HepG2 (cell line): ENCODE measurements around the gene B3GAT3. TPM values are rescaled to one million over a fixed set of nuclear protein-coding genes. Genes with fewer than 3 reads are reported as not detected.

ENCODE experiments used
- ARHGAP35 ChIP-seq: sonication (generic); formaldehyde crosslinking; IDR thresholded peaks from 2 replicates; pipeline ENCODE4 v1.9.0; 2022; ENCODE audit warnings: mild to moderate bottlenecking, inconsistent platforms, moderate library complexity, missing genetic modification reagents, borderline replicate concordance
- BRD4 ChIP-seq: sonication (generic); formaldehyde crosslinking; IDR thresholded peaks from 2 replicates; pipeline ENCODE4 v1.4.0; 2020; ENCODE audit warnings: missing genetic modification reagents
- ESRRA ChIP-seq: sonication (generic); formaldehyde crosslinking; IDR thresholded peaks from 2 replicates; pipeline ENCODE4 v1.5.1; 2020; ENCODE audit warnings: mild to moderate bottlenecking, low read depth, missing genetic modification reagents
- FOXA3 ChIP-seq: IDR thresholded peaks from 2 replicates; pipeline ENCODE4 v1.6.1; 2016; ENCODE audit warnings: missing genetic modification reagents, missing compliant biosample characterization
- MIXL1 ChIP-seq: IDR thresholded peaks from 2 replicates; pipeline ENCODE4 v1.6.1; 2016
- MTF1 ChIP-seq: sonication (generic); formaldehyde crosslinking; IDR thresholded peaks from 2 replicates; pipeline ENCODE4 v1.5.0; 2020; ENCODE audit warnings: missing genetic modification reagents
- NAIF1 ChIP-seq: sonication (generic); formaldehyde crosslinking; IDR thresholded peaks from 2 replicates; pipeline ENCODE4 v1.5.0; 2020; ENCODE audit warnings: mild to moderate bottlenecking, missing genetic modification reagents, borderline replicate concordance
- NCOA1 ChIP-seq: sonication (generic); formaldehyde crosslinking; IDR thresholded peaks from 2 replicates; pipeline ENCODE4 v1.9.0; 2021; ENCODE audit warnings: missing genetic modification reagents
- NCOA2 ChIP-seq: sonication (generic); formaldehyde crosslinking; IDR thresholded peaks from 2 replicates; pipeline ENCODE4 v1.8.0; 2022; ENCODE audit warnings: inconsistent platforms
- RAD21 ChIP-seq: fragments of 450-650 bp; formaldehyde crosslinking; IDR thresholded peaks from 2 replicates; pipeline ENCODE4 v1.5.0; 2020; ENCODE audit warnings: mild to moderate bottlenecking
- ZBTB49 ChIP-seq: sonication (generic); formaldehyde crosslinking; IDR thresholded peaks from 2 replicates; pipeline ENCODE4 v1.4.0; 2020; ENCODE audit warnings: missing genetic modification reagents, borderline replicate concordance
- ZNF234 ChIP-seq: sonication (generic); formaldehyde crosslinking; conservative IDR thresholded peaks from 2 replicates; pipeline ENCODE4 v1.5.1; 2020; ENCODE audit warnings: mild to moderate bottlenecking, missing genetic modification reagents
- ZNF441 ChIP-seq: sonication (generic); formaldehyde crosslinking; IDR thresholded peaks from 2 replicates; pipeline ENCODE4 v1.7.0; 2021; ENCODE audit warnings: missing genetic modification reagents, borderline replicate concordance
- ZNF512B ChIP-seq: sonication (generic); formaldehyde crosslinking; IDR thresholded peaks from 2 replicates; pipeline ENCODE4 v1.5.1; 2020; ENCODE audit warnings: missing genetic modification reagents, mild to moderate bottlenecking, borderline replicate concordance
- ZNF737 ChIP-seq: sonication (generic); formaldehyde crosslinking; IDR thresholded peaks from 2 replicates; pipeline ENCODE4 v1.5.0; 2020; ENCODE audit warnings: missing genetic modification reagents, mild to moderate bottlenecking, borderline replicate concordance
- ZNF788 ChIP-seq: sonication (generic); formaldehyde crosslinking; IDR thresholded peaks from 2 replicates; pipeline ENCODE4 v1.5.0; 2020; ENCODE audit warnings: mild to moderate bottlenecking, missing genetic modification reagents, borderline replicate concordance
- ZNF792 ChIP-seq: IDR thresholded peaks from 2 replicates; pipeline ENCODE4 v1.6.1; 2016
- ZSCAN25 ChIP-seq: sonication (generic); formaldehyde crosslinking; IDR thresholded peaks from 2 replicates; pipeline ENCODE4 v1.8.0; 2022; ENCODE audit warnings: mild to moderate bottlenecking, missing genetic modification reagents
- polyA plus RNA-seq, 8 experiments: library from polyadenylated mRNA; depleted of rRNA in 3 of 8; stranded (reverse) in 7 of 8; unstranded in 1 of 8; fragments of >200 nt; fragmentation: Illumina TruSeq in 4 of 8; extraction: Trizol in 4 of 8; gene quantifications; 2 replicates each; pipeline versions ENCODE4 v1.2.1 to v1.2.3, GENCODE V29; 2011 to 2016; ENCODE audit warnings: low read depth in 4 of 8, missing spikeins in 1 of 8, mixed read lengths in 1 of 8; ENCODE audit not compliant: insufficient read depth in 1 of 8
- total RNA-seq, 5 experiments: library from RNA; depleted of rRNA; stranded (reverse); fragments of >200 nt; fragmentation: Illumina TruSeq; extraction: Trizol; gene quantifications; 2 replicates each; pipeline ENCODE4 v1.2.3, GENCODE V29; 2016; ENCODE audit warnings: low read depth in 1 of 5
- TF ChIP-seq, protein P1 (sequence below): sonication (generic); formaldehyde crosslinking; IDR thresholded peaks from 2 replicates; pipeline ENCODE4 v1.5.1; 2020; ENCODE audit warnings: mild to moderate bottlenecking, missing genetic modification reagents, moderate library complexity
- TF ChIP-seq, protein P2 (sequence below): sonication (generic); formaldehyde crosslinking; IDR thresholded peaks from 2 replicates; pipeline ENCODE4 v1.4.0; 2020; ENCODE audit warnings: missing genetic modification reagents

Gene B3GAT3
- total and polyA plus RNA-seq, 2 of the 13 experiments (the other 11 are each of a cell fraction or from before 2014, with no cell fraction given), result 21.3 to 26.1 TPM

GRCh38 chr11:62665075-62665598, 43.4 kb upstream of the B3GAT3 start, which contains the start of the genes C11orf98 and CSKMT (continued):
- no peak for TF ChIP-seq ZNF512B
- peak; percentile 38; the same call in 1 of the 2 replicates for TF ChIP-seq NCOA2 (CRISPR knock-in tag)
- TF ChIP-seq BRD4 (CRISPR knock-in tag), result no peak
- 0 out of 2 replicates have a peak, but pooled peaks have one; percentile 13 for TF ChIP-seq ZNF234 (CRISPR knock-in tag)
- no peak for TF ChIP-seq NCOA1 (CRISPR knock-in tag)
- TF ChIP-seq MTF1, result no peak
- peak; percentile 55 for TF ChIP-seq RAD21
- peak; percentile 43; the same call in 1 of the 2 replicates for TF ChIP-seq MIXL1 (CRISPR knock-in tag)
- TF ChIP-seq NAIF1 (CRISPR knock-in tag), result peak; percentile 81; the same call in 1 of the 2 replicates
- TF ChIP-seq, protein P1, sequence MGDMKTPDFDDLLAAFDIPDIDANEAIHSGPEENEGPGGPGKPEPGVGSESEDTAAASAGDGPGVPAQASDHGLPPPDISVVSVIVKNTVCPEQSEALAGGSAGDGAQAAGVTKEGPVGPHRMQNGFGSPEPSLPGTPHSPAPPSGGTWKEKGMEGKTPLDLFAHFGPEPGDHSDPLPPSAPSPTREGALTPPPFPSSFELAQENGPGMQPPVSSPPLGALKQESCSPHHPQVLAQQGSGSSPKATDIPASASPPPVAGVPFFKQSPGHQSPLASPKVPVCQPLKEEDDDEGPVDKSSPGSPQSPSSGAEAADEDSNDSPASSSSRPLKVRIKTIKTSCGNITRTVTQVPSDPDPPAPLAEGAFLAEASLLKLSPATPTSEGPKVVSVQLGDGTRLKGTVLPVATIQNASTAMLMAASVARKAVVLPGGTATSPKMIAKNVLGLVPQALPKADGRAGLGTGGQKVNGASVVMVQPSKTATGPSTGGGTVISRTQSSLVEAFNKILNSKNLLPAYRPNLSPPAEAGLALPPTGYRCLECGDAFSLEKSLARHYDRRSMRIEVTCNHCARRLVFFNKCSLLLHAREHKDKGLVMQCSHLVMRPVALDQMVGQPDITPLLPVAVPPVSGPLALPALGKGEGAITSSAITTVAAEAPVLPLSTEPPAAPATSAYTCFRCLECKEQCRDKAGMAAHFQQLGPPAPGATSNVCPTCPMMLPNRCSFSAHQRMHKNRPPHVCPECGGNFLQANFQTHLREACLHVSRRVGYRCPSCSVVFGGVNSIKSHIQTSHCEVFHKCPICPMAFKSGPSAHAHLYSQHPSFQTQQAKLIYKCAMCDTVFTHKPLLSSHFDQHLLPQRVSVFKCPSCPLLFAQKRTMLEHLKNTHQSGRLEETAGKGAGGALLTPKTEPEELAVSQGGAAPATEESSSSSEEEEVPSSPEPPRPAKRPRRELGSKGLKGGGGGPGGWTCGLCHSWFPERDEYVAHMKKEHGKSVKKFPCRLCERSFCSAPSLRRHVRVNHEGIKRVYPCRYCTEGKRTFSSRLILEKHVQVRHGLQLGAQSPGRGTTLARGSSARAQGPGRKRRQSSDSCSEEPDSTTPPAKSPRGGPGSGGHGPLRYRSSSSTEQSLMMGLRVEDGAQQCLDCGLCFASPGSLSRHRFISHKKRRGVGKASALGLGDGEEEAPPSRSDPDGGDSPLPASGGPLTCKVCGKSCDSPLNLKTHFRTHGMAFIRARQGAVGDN (CRISPR knock-in tag), result peak; percentile 68; the same call in 1 of the 2 replicates
- no peak for TF ChIP-seq ZBTB49 (CRISPR knock-in tag)
- TF ChIP-seq, protein P2, sequence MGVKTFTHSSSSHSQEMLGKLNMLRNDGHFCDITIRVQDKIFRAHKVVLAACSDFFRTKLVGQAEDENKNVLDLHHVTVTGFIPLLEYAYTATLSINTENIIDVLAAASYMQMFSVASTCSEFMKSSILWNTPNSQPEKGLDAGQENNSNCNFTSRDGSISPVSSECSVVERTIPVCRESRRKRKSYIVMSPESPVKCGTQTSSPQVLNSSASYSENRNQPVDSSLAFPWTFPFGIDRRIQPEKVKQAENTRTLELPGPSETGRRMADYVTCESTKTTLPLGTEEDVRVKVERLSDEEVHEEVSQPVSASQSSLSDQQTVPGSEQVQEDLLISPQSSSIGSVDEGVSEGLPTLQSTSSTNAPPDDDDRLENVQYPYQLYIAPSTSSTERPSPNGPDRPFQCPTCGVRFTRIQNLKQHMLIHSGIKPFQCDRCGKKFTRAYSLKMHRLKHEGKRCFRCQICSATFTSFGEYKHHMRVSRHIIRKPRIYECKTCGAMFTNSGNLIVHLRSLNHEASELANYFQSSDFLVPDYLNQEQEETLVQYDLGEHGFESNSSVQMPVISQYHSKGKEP (CRISPR knock-in tag), result no peak
- TF ChIP-seq ZSCAN25, result no peak
- TF ChIP-seq ESRRA, result peak; percentile 58
- TF ChIP-seq ZNF788 (CRISPR knock-in tag), result no peak
- TF ChIP-seq ZNF737 (CRISPR knock-in tag), result no peak
- peak; percentile 24; the same call in 1 of the 2 replicates for TF ChIP-seq ARHGAP35 (CRISPR knock-in tag)
- TF ChIP-seq FOXA3, result peak; percentile 33; the same call in 1 of the 2 replicates
- peak; percentile 84 for TF ChIP-seq ZNF792 (CRISPR knock-in tag)
- peak; percentile 78 for TF ChIP-seq ZNF441
